HUES6 (cell line): Measurements from ENCODE around the gene ADCY1.

Source experiments
- H3K27ac ChIP-seq: 2 replicates; pipeline ENCODE4 v1.7.0; 2013; ENCODE audit warnings: low read depth, mild to moderate bottlenecking, low read length, inconsistent platforms
- H3K27me3 ChIP-seq: 2 replicates; pipeline ENCODE4 v1.6.1; 2013; ENCODE audit warnings: low read length; ENCODE audit not compliant: control insufficient read depth, insufficient read depth
- H3K36me3 ChIP-seq: 2 replicates; pipeline ENCODE4 v1.6.1; 2013; ENCODE audit warnings: low read length; ENCODE audit not compliant: control insufficient read depth, insufficient read depth
- H3K4me1 ChIP-seq: 2 replicates; pipeline ENCODE4 v1.6.1; 2013; ENCODE audit warnings: low read length; ENCODE audit not compliant: control insufficient read depth, insufficient read depth
- H3K4me3 ChIP-seq: 2 replicates; pipeline ENCODE4 v1.5.1; 2013; ENCODE audit warnings: low read depth, low read length
- H3K9ac ChIP-seq: one replicate; pipeline ENCODE4 v1.6.1; 2013; ENCODE audit warnings: mild to moderate bottlenecking, low read length
- H3K9me3 ChIP-seq: 2 replicates; pipeline ENCODE4 v1.6.1; 2013; ENCODE audit warnings: low read depth, low read length; ENCODE audit not compliant: control insufficient read depth, insufficient read depth

Gene ADCY1

GRCh38 chr7:45595809-45596664 lies 21.9 kb downstream of the ADCY1 start:
- H3K27ac ChIP-seq = no peak overlapping the region
- no peaks in the 10 kb centered on the region for H3K4me1 ChIP-seq
- H3K9ac ChIP-seq = no peak overlapping the region
- H3K36me3 ChIP-seq = no peaks in the 10 kb centered on the region
- H3K4me3 ChIP-seq = no peak overlapping the region
- H3K9me3 ChIP-seq = no peaks in the 10 kb centered on the region
- H3K27me3 ChIP-seq = no peaks in the 10 kb centered on the region

GRCh38 chr7:45596665-45597095 lies 22.5 kb downstream of the ADCY1 start:
- Histone ChIP-seq H3K4me1 (no peaks in the 10 kb centered on the region), H3K27ac (no peak overlapping the region), H3K36me3 (no peaks in the 10 kb centered on the region), H3K27me3 (no peaks in the 10 kb centered on the region), H3K9me3 (no peaks in the 10 kb centered on the region), H3K4me3 (no peak overlapping the region), H3K9ac (no peak overlapping the region)

GRCh38 chr7:45597286-45597984 lies 23.3 kb downstream of the ADCY1 start:
- Histone ChIP-seq H3K27me3 (no peaks in the 10 kb centered on the region), H3K27ac (no peak overlapping the region), H3K9me3 (no peaks in the 10 kb centered on the region), H3K4me1 (no peaks in the 10 kb centered on the region), H3K4me3 (no peak overlapping the region), H3K36me3 (no peaks in the 10 kb centered on the region), H3K9ac (no peak overlapping the region)

GRCh38 chr7:45598886-45599520 lies 24.8 kb downstream of the ADCY1 start:
- Histone ChIP-seq H3K27me3 (no peaks in the 10 kb centered on the region), H3K4me3 (no peak overlapping the region), H3K36me3 (no peaks in the 10 kb centered on the region), H3K9me3 (no peaks in the 10 kb centered on the region), H3K9ac (no peak overlapping the region), H3K27ac (no peak overlapping the region), H3K4me1 (no peaks in the 10 kb centered on the region)

GRCh38 chr7:45599851-45600706 lies 25.9 kb downstream of the ADCY1 start:
- H3K27me3 ChIP-seq = no peaks in the 10 kb centered on the region
- H3K9ac ChIP-seq = no peak overlapping the region
- no peaks in the 10 kb centered on the region for H3K4me1 ChIP-seq
- no peaks in the 10 kb centered on the region for H3K36me3 ChIP-seq
- H3K27ac ChIP-seq = no peak overlapping the region
- no peaks in the 10 kb centered on the region for H3K9me3 ChIP-seq
- H3K4me3 ChIP-seq = no peak overlapping the region

- Histone ChIP-seq H3K9ac (no peak overlapping the region), H3K4me1 (no peaks in the 10 kb centered on the region), H3K9me3 (no peaks in the 10 kb centered on the region), H3K4me3 (no peak overlapping the region), H3K36me3 (no peaks in the 10 kb centered on the region), H3K27me3 (no peaks in the 10 kb centered on the region), H3K27ac (no peak overlapping the region)
These were observed 26.9 kb downstream of the ADCY1 start for GRCh38 chr7:45601094-45601493.

GRCh38 chr7:45601816-45602540 lies 27.8 kb downstream of the ADCY1 start:
- Histone ChIP-seq H3K27me3 (no peaks in the 10 kb centered on the region), H3K36me3 (no peaks in the 10 kb centered on the region), H3K4me3 (no peak overlapping the region), H3K27ac (no peak overlapping the region), H3K4me1 (no peaks in the 10 kb centered on the region), H3K9me3 (no peaks in the 10 kb centered on the region; the same call in 1 of the 2 replicates), H3K9ac (no peak overlapping the region)

GRCh38 chr7:45606050-45606449 lies 31.9 kb downstream of the ADCY1 start:
- no peaks in the 10 kb centered on the region; the same call in 1 of the 2 replicates for H3K9me3 ChIP-seq
- H3K27ac ChIP-seq = no peak overlapping the region
- H3K9ac ChIP-seq = no peak overlapping the region
- H3K4me3 ChIP-seq = no peak overlapping the region
- no peaks in the 10 kb centered on the region for H3K27me3 ChIP-seq
- H3K4me1 ChIP-seq = no peaks in the 10 kb centered on the region
- H3K36me3 ChIP-seq = no peaks in the 10 kb centered on the region

GRCh38 chr7:45606931-45607330 lies 32.8 kb downstream of the ADCY1 start:
- Histone ChIP-seq H3K27me3 (no peaks in the 10 kb centered on the region), H3K27ac (no peak overlapping the region), H3K9me3 (no peaks in the 10 kb centered on the region; the same call in 1 of the 2 replicates), H3K4me3 (no peak overlapping the region), H3K36me3 (peaks cover 1% of the 10 kb centered on the region; the same call in 1 of the 2 replicates), H3K4me1 (no peaks in the 10 kb centered on the region), H3K9ac (no peak overlapping the region)

GRCh38 chr7:45609180-45609579 lies 35.0 kb downstream of the ADCY1 start:
- Histone ChIP-seq H3K9ac (no peak overlapping the region), H3K27me3 (no peaks in the 10 kb centered on the region), H3K9me3 (no peaks in the 10 kb centered on the region; the same call in 1 of the 2 replicates), H3K4me3 (no peak overlapping the region), H3K36me3 (peaks cover 7% of the 10 kb centered on the region; the same call in 1 of the 2 replicates), H3K27ac (no peak overlapping the region), H3K4me1 (no peaks in the 10 kb centered on the region)
